Skeletal muscle tissue (tissue), 4 donors: ENCODE results near the gene ARHGAP40. TPM values are rescaled to one million over a fixed set of nuclear protein-coding genes. Genes with fewer than 3 reads are reported as not detected.
"Not testable (repeated sequence)": the region's sequence is repeated elsewhere in the genome, so short reads cannot be mapped to it uniquely, and the experiment has no call there.

Experiments
- H3K27ac ChIP-seq: one replicate; pipeline ENCODE4 v1.7.0; 2013; ENCODE audit warnings: mild to moderate bottlenecking, low read depth, low read length, inconsistent platforms
- H3K27me3 ChIP-seq, 3 donors: one replicate each; pipeline ENCODE4 v1.7.0; 2013; ENCODE audit warnings: low read length in 3 of 3; ENCODE audit not compliant: control insufficient read depth in 3 of 3, insufficient read depth in 3 of 3
- H3K36me3 ChIP-seq, 3 donors: one replicate each; pipeline ENCODE4 v1.7.0; 2013; ENCODE audit warnings: low read length in 3 of 3; ENCODE audit not compliant: control insufficient read depth in 3 of 3, insufficient read depth in 3 of 3
- H3K4me1 ChIP-seq, 3 donors: one replicate each; pipeline ENCODE4 v1.7.0; 2013; ENCODE audit warnings: low read length in 3 of 3, mild to moderate bottlenecking in 3 of 3; ENCODE audit not compliant: control insufficient read depth in 3 of 3, insufficient read depth in 3 of 3
- H3K4me3 ChIP-seq, 3 donors: one replicate each; pipeline ENCODE4 v1.7.0; 2013; ENCODE audit warnings: low read length in 3 of 3
- H3K9ac ChIP-seq, 3 donors: one replicate each; pipeline ENCODE4 v1.7.0; 2013; ENCODE audit warnings: low read length in 3 of 3, mild to moderate bottlenecking in 3 of 3, moderate library complexity in 2 of 3, low read depth in 1 of 3
- H3K9me3 ChIP-seq, 3 donors: one replicate each; pipeline ENCODE4 v1.7.0; 2013; ENCODE audit warnings: low read length in 3 of 3; ENCODE audit not compliant: control insufficient read depth in 3 of 3
- total RNA-seq: library from RNA; depleted of rRNA; stranded (reverse); fragments of >200 nt; gene quantifications from one replicate; pipeline ENCODE4 v1.2.3, GENCODE V29; 2014
- donor health status: Osteomylitis.

ARHGAP40 gene
- total RNA-seq, 1 donor from 2014 or later, result not detected

DNA sequence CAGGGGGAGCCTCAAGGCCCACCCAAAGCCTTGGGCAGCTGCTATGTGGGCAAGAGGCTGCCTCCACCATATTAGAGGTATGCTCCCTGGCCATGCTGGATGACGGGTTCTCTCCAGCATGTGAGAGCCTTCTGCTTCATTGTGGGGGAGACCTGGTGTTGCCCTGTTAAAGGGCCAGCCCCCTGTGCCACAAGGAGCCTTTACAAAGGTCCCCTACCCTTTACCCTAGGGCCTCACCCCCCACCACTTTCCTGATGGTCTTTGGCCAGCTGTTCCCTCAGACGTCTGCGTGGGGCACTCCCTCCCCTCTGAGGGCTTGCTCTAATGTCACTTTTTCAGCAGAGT lies 15.5 kb upstream of the ARHGAP40 start:
- Histone ChIP-seq H3K9ac (no peak overlapping the region), H3K36me3 (no peaks in the 10 kb centered on the region), H3K4me3 (no peak overlapping the region), H3K27me3 (peaks cover 6 to 13% (median 7%) of the 10 kb centered on the region in 3 donors), H3K27ac (no peak overlapping the region), H3K9me3 (no peaks in the 10 kb centered on the region), H3K4me1 (peaks cover 0 to 4% (median 2%) of the 10 kb centered on the region in 3 donors)

DNA sequence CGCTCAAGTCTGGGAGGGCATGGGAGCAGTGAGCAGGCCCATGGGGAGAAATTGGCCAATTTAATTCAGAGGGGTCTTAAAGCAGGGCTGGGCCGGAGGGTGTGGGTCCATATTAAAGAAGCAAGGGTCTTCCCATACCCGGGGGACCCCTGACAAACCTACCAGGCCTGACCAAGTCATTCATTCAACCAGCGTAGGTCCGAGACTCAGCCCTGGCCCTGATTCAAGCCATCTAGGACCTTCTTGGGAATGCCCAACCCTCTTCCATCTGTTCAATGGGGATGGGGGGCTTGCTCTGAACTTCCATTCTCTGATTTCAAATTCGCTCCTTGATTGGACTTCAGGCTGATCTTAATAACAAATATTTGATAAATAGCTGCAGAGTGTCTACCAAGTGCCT lies 13.3 kb upstream of the ARHGAP40 start:
- no peak overlapping the region for H3K27ac ChIP-seq
- H3K36me3 ChIP-seq, result no peaks in the 10 kb centered on the region
- H3K4me3 ChIP-seq, result no peak overlapping the region
- H3K27me3 ChIP-seq, result peaks cover 9 to 18% (median 11%) of the 10 kb centered on the region in 3 donors
- no peaks in the 10 kb centered on the region for H3K9me3 ChIP-seq
- H3K9ac ChIP-seq, result no peak overlapping the region
- H3K4me1 ChIP-seq, result no peaks in the 10 kb centered on the region

DNA sequence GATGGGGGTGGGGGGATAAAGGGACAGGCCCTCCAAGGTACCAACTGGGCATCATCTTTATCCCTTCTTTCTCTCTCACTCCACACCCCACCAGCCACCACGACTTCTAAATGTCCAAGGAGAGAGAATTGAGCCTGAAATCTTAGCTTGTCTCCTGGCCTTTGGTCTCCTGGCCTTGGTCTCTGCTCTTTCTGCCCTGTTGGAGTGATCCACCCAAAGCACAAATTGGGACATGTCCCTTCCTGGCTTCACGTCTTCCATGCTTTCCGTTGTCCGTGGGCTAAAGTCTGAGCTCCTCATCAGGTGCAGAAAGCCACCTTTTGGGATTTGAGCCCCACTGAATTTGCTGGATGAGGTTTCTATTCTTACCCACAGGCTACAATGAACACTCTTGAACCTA lies 12.3 kb upstream of the ARHGAP40 start:
- H3K4me1 ChIP-seq, result no peaks in the 10 kb centered on the region
- H3K9me3 ChIP-seq, result no peaks in the 10 kb centered on the region
- peaks cover 9 to 18% (median 11%) of the 10 kb centered on the region in 3 donors for H3K27me3 ChIP-seq
- no peak overlapping the region for H3K4me3 ChIP-seq
- H3K36me3 ChIP-seq, result no peaks in the 10 kb centered on the region
- H3K27ac ChIP-seq, result no peak overlapping the region
- H3K9ac ChIP-seq, result no peak overlapping the region

DNA sequence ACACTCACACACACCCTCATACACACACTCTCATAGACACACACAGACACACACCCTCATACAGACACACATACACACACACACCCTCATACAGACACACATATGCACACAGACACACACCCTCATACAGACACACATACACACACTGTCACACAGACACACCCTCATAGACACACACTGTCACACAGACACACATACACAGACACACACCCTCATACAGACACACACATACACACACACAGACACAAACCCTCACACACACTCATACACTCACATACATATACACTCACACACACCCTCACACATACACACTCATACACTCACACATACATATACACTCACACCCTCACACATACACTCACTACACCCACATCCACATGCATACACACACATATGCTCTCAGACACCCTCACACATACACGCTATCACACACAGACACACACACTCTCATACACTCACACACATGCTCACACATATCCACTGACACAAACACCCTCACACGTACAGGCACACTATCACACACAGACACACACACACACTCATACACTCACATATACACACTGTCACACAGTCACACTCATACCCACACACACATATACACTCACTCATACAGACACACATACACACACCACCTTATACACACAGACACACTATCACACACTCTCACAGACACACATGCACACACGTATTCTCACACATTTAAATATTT lies 11.5 kb upstream of the ARHGAP40 start:
- no peaks in the 10 kb centered on the region for H3K36me3 ChIP-seq
- no peak overlapping the region for H3K27ac ChIP-seq
- peaks cover 9 to 18% (median 11%) of the 10 kb centered on the region in 3 donors for H3K27me3 ChIP-seq
- H3K9me3 ChIP-seq, result no peaks in the 10 kb centered on the region
- H3K4me1 ChIP-seq, result no peaks in the 10 kb centered on the region
- H3K9ac ChIP-seq, result no peak overlapping the region
- no peak overlapping the region for H3K4me3 ChIP-seq

DNA sequence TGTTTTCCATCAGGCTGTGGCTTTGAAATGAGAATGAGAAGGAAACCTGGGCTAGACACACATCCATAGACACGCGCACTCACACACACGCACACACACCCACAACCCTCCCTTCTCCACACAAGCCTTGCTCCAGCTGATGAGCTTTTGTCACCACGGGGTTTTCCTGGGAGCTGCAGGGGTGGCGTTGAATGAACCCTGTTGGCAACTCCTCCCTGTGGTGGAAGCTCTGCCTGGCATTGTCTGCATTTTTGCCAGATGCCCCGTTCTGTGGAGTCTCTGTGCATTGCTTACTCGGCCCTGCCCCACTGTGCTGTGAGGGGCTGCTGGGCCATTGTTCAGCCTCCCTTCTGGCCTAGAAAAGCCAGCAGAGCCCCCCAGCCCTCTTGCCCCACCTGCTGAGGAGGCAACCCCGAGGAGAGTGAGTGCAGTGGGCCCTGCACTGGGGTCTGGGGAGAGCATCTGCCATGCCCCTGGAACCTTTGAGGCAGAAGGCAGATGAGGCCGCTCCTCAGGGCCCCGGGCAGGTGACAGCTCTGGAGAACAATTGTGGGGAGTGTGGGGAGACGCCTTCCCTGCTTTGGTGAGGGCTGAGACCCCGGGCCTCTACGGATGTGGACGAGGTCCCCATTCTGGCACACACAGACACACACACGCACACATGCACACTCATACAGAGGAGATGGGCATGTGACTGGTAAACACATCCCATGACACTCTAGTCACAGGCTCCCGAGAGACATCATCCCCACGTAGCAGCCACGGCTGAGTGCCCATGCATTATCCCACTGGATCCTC lies 10.7 kb upstream of the ARHGAP40 start:
- no peaks in the 10 kb centered on the region for H3K36me3 ChIP-seq

DNA sequence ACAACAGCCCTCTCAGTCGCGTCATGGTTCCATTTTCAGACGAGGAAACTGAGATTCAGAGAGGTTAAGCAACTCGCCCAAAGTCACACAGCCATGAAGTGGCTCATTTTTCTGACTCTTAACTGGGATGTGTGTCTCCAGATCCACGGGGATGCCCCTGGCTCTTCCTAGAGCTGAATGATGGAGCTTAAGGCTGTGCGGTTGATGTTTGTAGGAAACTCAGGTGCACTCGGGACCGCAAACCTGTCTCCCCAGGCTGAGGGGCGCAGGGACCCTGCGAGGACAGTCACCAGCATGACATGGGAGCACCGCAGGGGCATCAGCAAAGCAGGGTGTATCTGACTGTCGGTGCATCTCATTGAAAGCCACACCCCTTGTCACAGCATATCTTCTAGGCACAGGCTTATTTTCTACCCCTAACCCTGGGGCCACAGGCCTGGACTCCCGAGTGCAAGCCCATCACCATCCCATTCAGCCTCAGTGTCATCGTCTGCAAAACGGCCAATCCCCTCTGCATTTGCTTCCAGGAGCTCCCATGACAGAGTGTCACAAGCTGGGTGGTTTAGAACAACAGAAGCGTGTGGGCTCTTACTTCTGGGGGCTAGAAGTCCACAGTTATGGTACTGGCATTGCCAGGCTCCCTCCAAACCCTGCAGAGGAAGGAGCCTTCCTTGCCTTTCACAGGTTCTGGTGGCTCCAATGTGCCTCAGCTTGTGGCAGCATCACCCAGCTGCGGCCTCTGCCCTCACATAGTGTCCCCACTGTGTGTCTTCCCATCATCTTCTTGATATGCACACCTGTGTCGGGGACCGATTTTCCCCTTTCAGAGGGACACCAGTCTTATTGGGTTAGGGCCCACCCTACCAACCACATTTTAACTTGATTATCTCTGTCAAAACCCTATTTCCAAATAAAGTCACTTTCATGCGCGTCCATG lies 9.9 kb upstream of the ARHGAP40 start:
- Histone ChIP-seq H3K9me3 (no peaks in the 10 kb centered on the region), H3K9ac (no peak overlapping the region), H3K4me3 (no peak overlapping the region), H3K27me3 (peaks cover 9 to 13% (median 11%) of the 10 kb centered on the region in 3 donors), H3K27ac (no peak overlapping the region), H3K4me1 (no peaks in the 10 kb centered on the region), H3K36me3 (no peaks in the 10 kb centered on the region)

More for the DNA sequence above, 10.7 kb upstream of the ARHGAP40 start:
- no peaks in the 10 kb centered on the region for H3K4me1 ChIP-seq
- H3K4me3 ChIP-seq, result no peak overlapping the region
- no peak overlapping the region for H3K9ac ChIP-seq
- H3K9me3 ChIP-seq, result no peaks in the 10 kb centered on the region
- no peak overlapping the region for H3K27ac ChIP-seq
- peaks cover 9 to 13% (median 11%) of the 10 kb centered on the region in 3 donors for H3K27me3 ChIP-seq

DNA sequence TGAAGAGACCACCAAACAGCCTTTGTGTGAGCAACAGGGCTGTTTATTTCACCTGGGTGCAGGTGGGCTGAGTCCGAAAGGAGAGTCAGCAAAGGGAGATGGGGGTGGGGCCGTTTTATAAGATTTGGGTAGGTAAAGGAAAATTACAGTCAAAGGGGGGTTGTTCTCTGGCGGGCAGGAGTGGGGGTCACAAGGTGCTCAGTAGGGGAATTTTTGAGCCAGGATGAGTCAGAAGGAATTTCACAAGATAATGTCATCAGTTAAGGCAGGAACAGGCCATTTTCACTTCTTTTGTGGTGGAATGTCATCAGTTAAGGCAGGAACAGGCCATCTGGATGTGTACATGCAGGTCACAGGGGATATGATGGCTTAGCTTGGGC lies 9.2 kb upstream of the ARHGAP40 start:
- H3K4me3 ChIP-seq, H3K36me3 ChIP-seq, H3K4me1 ChIP-seq, H3K9me3 ChIP-seq, H3K27ac ChIP-seq, H3K9ac ChIP-seq: not testable (repeated sequence)
- H3K27me3 ChIP-seq, result peaks cover 9 to 13% (median 11%) of the 10 kb centered on the region in 3 donors

DNA sequence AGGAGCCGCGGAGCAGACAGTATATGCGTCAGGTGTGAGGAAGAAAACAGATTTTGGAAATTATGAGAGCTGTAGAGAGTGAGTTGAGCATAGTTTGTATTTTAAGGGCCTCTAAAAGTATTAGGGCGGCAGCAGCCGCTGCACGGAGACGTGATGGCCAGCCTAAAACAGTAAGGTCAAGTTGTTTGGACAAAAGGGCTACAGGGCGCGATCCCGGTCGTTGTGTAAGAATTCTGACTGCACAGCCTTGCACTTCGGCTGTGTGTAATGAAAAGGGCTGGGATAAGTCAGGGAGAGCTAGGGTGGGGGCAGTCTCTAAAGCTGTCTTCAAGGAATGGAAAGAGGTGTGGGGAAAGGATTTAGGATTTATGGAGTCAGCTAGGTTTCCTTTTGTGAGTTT lies 7.3 kb upstream of the ARHGAP40 start:
- not testable (repeated sequence) for H3K27ac ChIP-seq, H3K9ac ChIP-seq, H3K4me1 ChIP-seq, H3K4me3 ChIP-seq, H3K36me3 ChIP-seq, H3K9me3 ChIP-seq
- H3K27me3 ChIP-seq, result peaks cover 11 to 13% (median 11%) of the 10 kb centered on the region in 3 donors

DNA sequence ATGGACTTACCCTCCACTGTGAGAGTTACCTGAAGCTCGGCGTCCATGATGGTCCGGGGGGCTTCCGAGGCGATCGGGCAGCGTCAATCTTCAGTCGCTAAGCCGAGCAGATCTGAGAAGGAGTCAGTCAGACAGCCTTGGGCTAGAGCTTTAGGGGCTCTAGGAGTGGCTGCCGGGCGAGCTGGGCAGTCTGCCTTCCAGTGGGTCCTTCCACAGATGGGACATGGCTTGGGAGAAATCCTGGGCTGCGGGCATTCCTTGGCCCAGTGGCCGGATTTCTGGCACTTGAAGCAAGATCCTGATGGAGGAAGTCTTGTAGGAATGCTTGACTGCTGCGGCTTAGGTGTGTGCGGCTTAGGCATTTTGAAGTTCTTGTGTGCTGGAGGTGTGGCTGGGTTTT lies 5.7 kb upstream of the ARHGAP40 start:
- H3K27me3 ChIP-seq, result peaks cover 13 to 23% (median 17%) of the 10 kb centered on the region in 3 donors
- H3K36me3 ChIP-seq, H3K9ac ChIP-seq, H3K27ac ChIP-seq, H3K9me3 ChIP-seq, H3K4me3 ChIP-seq, H3K4me1 ChIP-seq: not testable (repeated sequence)
